ENCODE data around the gene CDK15. TPM values are rescaled to one million over a fixed set of nuclear protein-coding genes. Genes with fewer than 3 reads are reported as not detected.

CDK15 gene
- total RNA-seq, 4 donors from 2014 or later = 0.83 to 3.9 (median 1.4) TPM

DNA sequence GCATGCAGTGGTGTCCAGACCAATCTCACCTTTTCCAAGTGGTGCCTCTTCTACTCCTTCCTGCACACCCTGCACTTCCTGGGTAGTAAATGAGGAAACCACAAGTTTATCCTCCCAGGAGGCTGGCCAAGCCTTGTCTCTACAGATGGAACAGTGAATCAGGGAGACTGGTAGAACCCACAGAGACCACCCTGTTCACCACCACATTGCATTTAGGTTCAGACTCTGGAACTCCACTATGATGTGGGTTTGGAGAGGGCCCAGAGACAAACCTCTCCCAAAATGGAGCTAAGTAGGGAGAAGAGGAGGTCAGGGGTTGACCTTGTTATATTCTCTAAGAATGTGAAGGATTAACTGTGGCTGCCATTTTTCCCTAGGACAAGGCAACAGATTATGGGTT is 124.5 kb downstream of the CDK15 start:
- DNase-seq (ENCODE audit: extremely low spot score) = no peak
- H3K27ac ChIP-seq (replicated peaks in 1 of 4) = no peak overlapping the region
- H3K36me3 ChIP-seq = no peaks in the 10 kb centered on the region
- no peaks in the 10 kb centered on the region for H3K4me1 ChIP-seq
- H3K9me3 ChIP-seq = no peaks in the 10 kb centered on the region
- intact Hi-C loops (cut with DNase I) = no loop called here
- no peak overlapping the region for H3K4me3 ChIP-seq
- H3K27me3 ChIP-seq = no peaks in the 10 kb centered on the region
- TF ChIP-seq CTCF (IDR thresholded peaks at IDR 0.05) (no peak), POLR2AphosphoS5 (IDR thresholded peaks at IDR 0.05) (no peak), POLR2A (IDR thresholded peaks at IDR 0.05; ENCODE audit: low read depth) (no peak), EP300 (IDR thresholded peaks at IDR 0.05) (no peak)

GRCh38 chr2:201931475-201931874 is 125.1 kb downstream of the CDK15 start:
- TF ChIP-seq POLR2A (IDR thresholded peaks at IDR 0.05; ENCODE audit: low read depth) = no peak
- no peak for TF ChIP-seq POLR2AphosphoS5 (IDR thresholded peaks at IDR 0.05)
- no peak for TF ChIP-seq CTCF (IDR thresholded peaks at IDR 0.05)
- no peak for TF ChIP-seq EP300 (IDR thresholded peaks at IDR 0.05)
- H3K27me3 ChIP-seq = no peaks in the 10 kb centered on the region
- no peaks in the 10 kb centered on the region for H3K4me1 ChIP-seq
- WGBS = 47% methylated on average over 2 of the region's 2 CpGs
- no peaks in the 10 kb centered on the region for H3K9me3 ChIP-seq
- intact Hi-C loops (cut with DNase I) = no loop called here
- no peaks in the 10 kb centered on the region for H3K36me3 ChIP-seq
- H3K4me3 ChIP-seq = no peak overlapping the region
- no peak for DNase-seq (ENCODE audit: extremely low spot score)
- H3K27ac ChIP-seq (replicated peaks in 1 of 4) = no peak overlapping the region

DNA sequence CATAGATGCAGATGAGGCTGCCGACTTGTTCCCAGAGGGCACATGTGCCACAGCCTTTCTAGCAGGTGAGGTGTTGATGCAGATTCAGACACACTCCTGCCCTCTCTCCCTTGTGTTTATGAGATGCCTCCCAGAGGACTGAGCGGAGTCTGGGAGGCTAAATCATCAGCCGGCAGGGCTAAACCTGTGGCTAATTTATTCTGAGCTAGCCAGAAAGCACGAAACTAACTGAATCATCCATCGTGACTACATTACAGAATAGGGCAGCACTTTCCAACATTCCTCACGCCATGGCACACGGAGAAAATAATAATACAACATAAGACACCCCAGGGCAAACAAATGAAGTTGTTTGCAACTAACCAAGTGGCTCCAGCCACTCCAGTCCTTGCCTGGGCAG is 125.6 kb downstream of the CDK15 start:
- no peak for TF ChIP-seq CTCF (IDR thresholded peaks at IDR 0.05)
- TF ChIP-seq POLR2A (IDR thresholded peaks at IDR 0.05; ENCODE audit: low read depth) = no peak
- TF ChIP-seq POLR2AphosphoS5 (IDR thresholded peaks at IDR 0.05) = no peak
- TF ChIP-seq EP300 (IDR thresholded peaks at IDR 0.05) = no peak
- intact Hi-C loops (cut with DNase I) = no loop called here
- WGBS = 58% methylated on average over 7 of the region's 7 CpGs
- DNase-seq (ENCODE audit: extremely low spot score) = no peak
- Histone ChIP-seq H3K9me3 (no peaks in the 10 kb centered on the region), H3K27me3 (no peaks in the 10 kb centered on the region), H3K4me1 (no peaks in the 10 kb centered on the region), H3K36me3 (no peaks in the 10 kb centered on the region), H3K4me3 (no peak overlapping the region), H3K27ac (replicated peaks in 1 of 4) (no peak overlapping the region)

- intact Hi-C loops (cut with DNase I) = no loop called here
- H3K27ac ChIP-seq (replicated peaks in 1 of 4) = no peak overlapping the region
- WGBS = 65% methylated on average over 3 of the region's 3 CpGs
- TF ChIP-seq CTCF (IDR thresholded peaks at IDR 0.05) (no peak), EP300 (IDR thresholded peaks at IDR 0.05) (no peak), POLR2A (IDR thresholded peaks at IDR 0.05; ENCODE audit: low read depth) (no peak), POLR2AphosphoS5 (IDR thresholded peaks at IDR 0.05) (no peak)
- H3K36me3 ChIP-seq = no peaks in the 10 kb centered on the region
- H3K9me3 ChIP-seq = no peaks in the 10 kb centered on the region
- no peaks in the 10 kb centered on the region for H3K4me1 ChIP-seq
- H3K4me3 ChIP-seq = no peak overlapping the region
- no peak for DNase-seq (ENCODE audit: extremely low spot score)
- no peaks in the 10 kb centered on the region for H3K27me3 ChIP-seq
These were observed 126.2 kb downstream of the CDK15 start for GRCh38 chr2:201932511-201932910.

GRCh38 chr2:201933792-201934237 is 127.5 kb downstream of the CDK15 start:
- no peak for DNase-seq (ENCODE audit: extremely low spot score)
- H3K27ac ChIP-seq (replicated peaks in 1 of 4) = no peak overlapping the region
- no peaks in the 10 kb centered on the region for H3K9me3 ChIP-seq
- no peak for TF ChIP-seq POLR2AphosphoS5 (IDR thresholded peaks at IDR 0.05)
- TF ChIP-seq POLR2A (IDR thresholded peaks at IDR 0.05; ENCODE audit: low read depth) = no peak
- TF ChIP-seq CTCF (IDR thresholded peaks at IDR 0.05) = no peak
- TF ChIP-seq EP300 (IDR thresholded peaks at IDR 0.05) = no peak
- H3K4me3 ChIP-seq = no peak overlapping the region
- 66% methylated on average over 7 of the region's 7 CpGs for WGBS
- H3K36me3 ChIP-seq = no peaks in the 10 kb centered on the region
- intact Hi-C loops (cut with DNase I) = no loop called here
- H3K4me1 ChIP-seq = no peaks in the 10 kb centered on the region
- no peaks in the 10 kb centered on the region for H3K27me3 ChIP-seq
